Activated T-cell treated with anti-CD3 and anti-CD28 coated beads for 48 hours (primary cell): Measurements from ENCODE around the gene NLN.
"Not testable (repeated sequence)": the region's sequence is repeated elsewhere in the genome, so short reads cannot be mapped to it uniquely, and the experiment has no call there.

Experiments
- DNase-seq: peaks from one replicate; pipeline ENCODE4 v3.0.0-alpha.2; 2020; ENCODE audit warnings: low read depth

The NLN gene

GRCh38 chr5:65721720-65722574 is at the start of gene NLN, which contains the start of gene SGTB:
Gene NLN (plus strand): TSS chr5:65722205. CDS start chr5:65722374, 169 bp downstream.
Gene SGTB (minus strand): TSS chr5:65722109. CDS start chr5:65720807, 1,302 bp downstream.
- DNase-seq: peak; percentile 86

GRCh38 chr5:65672796-65673195 is 49.2 kb upstream of the NLN start:
- DNase-seq: no peak

- DNase-seq: no peak
These were observed 47.3 kb upstream of the NLN start for GRCh38 chr5:65674749-65675148.

GRCh38 chr5:65676056-65676455 is 45.9 kb upstream of the NLN start:
- DNase-seq: not testable (repeated sequence)

- no peak for DNase-seq
These were observed 39.9 kb upstream of the NLN start for GRCh38 chr5:65682148-65682547.

- no peak for DNase-seq
These were observed 28.9 kb upstream of the NLN start for GRCh38 chr5:65693121-65693520.

GRCh38 chr5:65695162-65695755 is 26.7 kb upstream of the NLN start:
- no peak for DNase-seq

GRCh38 chr5:65695896-65696295 is 26.1 kb upstream of the NLN start:
- no peak for DNase-seq

GRCh38 chr5:65696892-65697291 is 25.1 kb upstream of the NLN start:
- no peak for DNase-seq

GRCh38 chr5:65699338-65699737 is 22.7 kb upstream of the NLN start:
- no peak for DNase-seq

GRCh38 chr5:65702036-65702435 is 20.0 kb upstream of the NLN start:
- no peak for DNase-seq

GRCh38 chr5:65704621-65705239 is 17.3 kb upstream of the NLN start:
- DNase-seq: no peak

GRCh38 chr5:65707663-65708062 is 14.3 kb upstream of the NLN start:
- no peak for DNase-seq

- no peak for DNase-seq
These were observed 13.9 kb upstream of the NLN start for GRCh38 chr5:65708145-65708544.

GRCh38 chr5:65718576-65719310 is 3.3 kb upstream of the NLN start:
- no peak for DNase-seq

- DNase-seq: no peak
These were observed 820 bp upstream of the NLN start for GRCh38 chr5:65721050-65721719.

- no peak for DNase-seq
These were observed 784 bp downstream of the NLN start for GRCh38 chr5:65722575-65723403.

- no peak for DNase-seq
These were observed 5.6 kb downstream of the NLN start for GRCh38 chr5:65727491-65728156.

- DNase-seq: no peak
These were observed 6.2 kb downstream of the NLN start for GRCh38 chr5:65728218-65728617.

GRCh38 chr5:65730910-65731309 is 8.9 kb downstream of the NLN start:
- DNase-seq: no peak
